ENCODE data around the gene TRMT1.

DNA sequence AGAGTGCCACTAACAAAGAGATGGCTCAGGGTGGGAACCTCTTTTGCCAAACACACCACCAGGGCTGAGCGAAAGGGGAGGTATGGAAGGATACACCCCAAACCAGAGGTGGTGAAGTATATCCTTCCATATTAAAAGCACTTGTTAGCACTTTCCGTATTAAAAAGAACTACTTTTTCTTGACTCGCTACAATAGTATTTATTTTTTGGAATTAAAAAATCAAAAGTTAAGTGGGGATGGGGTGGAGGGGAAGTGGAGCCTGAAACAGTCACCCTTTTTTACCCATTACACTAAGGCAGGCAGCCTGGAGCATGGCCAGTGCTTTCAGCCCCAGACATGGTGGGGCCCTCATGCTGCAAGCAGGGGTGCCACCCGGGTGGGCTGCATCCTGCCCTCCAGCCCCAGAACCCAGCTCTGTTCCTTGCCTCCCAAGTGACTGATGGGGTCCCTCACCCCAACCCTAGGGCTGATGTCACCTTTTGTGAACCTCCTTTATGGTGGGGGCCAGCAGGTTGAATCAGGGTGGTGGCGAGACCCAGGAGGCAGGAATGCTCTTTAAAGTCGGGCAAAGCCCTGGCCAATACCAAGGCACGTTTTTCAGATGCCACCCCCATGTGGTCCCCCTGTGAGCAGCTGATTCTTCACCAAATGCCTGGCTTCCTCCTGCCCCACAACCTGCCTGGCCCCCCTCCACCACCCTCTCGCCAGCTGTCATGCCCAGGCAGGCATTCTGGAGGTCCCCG lies 44.9 kb downstream of the TRMT1 start:
- TF ChIP-seq, protein P1, sequence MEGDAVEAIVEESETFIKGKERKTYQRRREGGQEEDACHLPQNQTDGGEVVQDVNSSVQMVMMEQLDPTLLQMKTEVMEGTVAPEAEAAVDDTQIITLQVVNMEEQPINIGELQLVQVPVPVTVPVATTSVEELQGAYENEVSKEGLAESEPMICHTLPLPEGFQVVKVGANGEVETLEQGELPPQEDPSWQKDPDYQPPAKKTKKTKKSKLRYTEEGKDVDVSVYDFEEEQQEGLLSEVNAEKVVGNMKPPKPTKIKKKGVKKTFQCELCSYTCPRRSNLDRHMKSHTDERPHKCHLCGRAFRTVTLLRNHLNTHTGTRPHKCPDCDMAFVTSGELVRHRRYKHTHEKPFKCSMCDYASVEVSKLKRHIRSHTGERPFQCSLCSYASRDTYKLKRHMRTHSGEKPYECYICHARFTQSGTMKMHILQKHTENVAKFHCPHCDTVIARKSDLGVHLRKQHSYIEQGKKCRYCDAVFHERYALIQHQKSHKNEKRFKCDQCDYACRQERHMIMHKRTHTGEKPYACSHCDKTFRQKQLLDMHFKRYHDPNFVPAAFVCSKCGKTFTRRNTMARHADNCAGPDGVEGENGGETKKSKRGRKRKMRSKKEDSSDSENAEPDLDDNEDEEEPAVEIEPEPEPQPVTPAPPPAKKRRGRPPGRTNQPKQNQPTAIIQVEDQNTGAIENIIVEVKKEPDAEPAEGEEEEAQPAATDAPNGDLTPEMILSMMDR (IDR thresholded peaks at IDR 0.05) = no peak
- no peak for TF ChIP-seq POLR2AphosphoS5 (IDR thresholded peaks at IDR 0.05)
- TF ChIP-seq POLR2A (IDR thresholded peaks at IDR 0.05) = no peak
